GM20431 (cell line): Measurements from ENCODE around the gene LARGE1.
"Not testable (repeated sequence)": the region's sequence is repeated elsewhere in the genome, so short reads cannot be mapped to it uniquely, and the experiment has no call there.

Source experiments
- in situ Hi-C: fragments of 300-500 bp; cut with MseI, MboI; formaldehyde crosslinking; loops from one replicate; pipeline ENCODE4 v1.15.0; 2020; ENCODE audit warnings: low sequenced_read_pairs; ENCODE audit not compliant: unreplicated experiment

The LARGE1 gene

DNA sequence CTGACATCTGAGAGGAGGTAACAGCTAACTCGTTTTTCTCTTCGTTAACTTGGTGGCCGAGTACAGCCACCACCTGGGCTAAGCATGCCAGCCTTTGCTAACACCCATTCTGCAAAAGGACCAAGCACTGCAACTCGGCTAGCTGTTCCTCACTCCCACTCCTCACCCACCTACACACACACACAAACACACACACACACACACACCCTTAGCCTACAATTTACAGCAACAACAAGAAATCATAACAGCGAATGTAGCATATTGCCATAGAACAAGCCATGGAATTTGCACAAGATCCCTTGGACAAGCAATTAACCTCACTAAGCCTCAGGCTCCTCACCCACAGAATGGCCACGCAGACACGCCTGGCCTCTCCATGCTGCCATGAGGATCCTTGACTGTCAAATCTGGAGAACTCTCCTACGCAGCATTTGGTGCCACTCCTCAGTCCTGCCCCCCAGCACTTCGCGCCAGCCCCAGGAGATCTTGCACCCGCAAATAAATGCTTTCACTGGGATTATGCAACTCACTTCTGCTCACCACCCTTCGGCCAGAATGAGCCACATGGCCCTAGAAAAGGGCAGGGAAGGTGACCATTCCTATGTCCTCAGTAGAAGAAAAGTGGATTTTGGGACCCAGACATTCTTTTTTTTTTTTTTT lies 58.9 kb downstream of the LARGE1 start:
- in situ Hi-C loops: no loop called here

DNA sequence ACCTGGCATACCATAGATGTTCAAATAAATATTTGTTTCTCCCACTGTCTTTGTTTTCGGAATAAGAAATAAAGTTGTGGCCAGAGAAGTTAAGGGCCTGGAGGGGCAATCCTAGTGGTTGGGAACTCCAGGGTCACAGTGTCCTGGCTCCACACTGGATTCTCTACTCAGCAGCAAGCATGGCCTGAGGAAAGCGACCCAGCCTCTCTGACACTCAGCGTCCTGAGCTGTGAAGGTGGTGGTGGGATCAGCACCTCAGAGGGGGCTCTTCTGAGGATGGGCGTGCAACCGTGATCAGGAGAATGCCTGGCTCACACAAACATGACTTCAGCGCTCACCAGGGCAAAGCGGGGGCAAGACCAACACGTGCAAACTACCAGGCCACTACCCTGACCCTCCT lies 59.9 kb downstream of the LARGE1 start:
- in situ Hi-C loops: no loop called here

DNA sequence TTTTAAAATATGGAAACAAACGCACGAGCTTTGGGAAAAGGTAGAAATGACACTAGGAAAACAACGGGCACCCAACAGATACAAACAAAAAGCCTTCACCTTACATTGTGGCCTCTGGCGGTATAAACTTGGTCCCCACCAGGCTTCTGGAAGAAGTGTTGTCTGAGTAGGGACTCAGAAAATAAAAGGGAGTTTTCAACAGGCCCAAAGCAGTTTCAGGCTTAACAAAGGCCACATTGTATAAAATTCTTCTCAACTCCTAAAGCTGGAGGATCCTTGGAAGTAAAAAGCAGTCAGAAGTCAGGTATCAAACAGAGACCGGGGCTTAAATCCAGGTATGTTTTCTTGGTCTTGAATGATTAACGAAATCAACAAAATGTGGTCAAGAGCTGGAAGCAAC lies 61.0 kb downstream of the LARGE1 start:
- in situ Hi-C loops: no loop called here

DNA sequence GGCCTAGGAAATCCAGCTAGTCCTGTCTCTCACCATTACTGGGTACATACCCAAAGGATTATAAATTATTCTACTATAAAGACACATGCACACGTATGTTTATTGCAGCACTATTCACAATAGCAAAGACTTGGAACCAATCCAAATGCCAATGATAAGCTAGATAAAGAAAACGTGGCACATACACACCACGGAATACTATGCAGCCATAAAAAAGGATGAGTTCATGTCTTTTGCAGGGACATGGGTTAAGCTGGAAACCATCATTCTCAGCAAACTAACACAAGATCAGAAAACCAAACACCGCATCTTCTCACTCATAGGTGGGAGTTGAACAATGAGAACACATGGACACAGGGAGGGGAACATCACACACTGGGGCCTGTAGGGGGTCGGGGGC lies 61.6 kb downstream of the LARGE1 start:
- in situ Hi-C loops: not testable (repeated sequence)

DNA sequence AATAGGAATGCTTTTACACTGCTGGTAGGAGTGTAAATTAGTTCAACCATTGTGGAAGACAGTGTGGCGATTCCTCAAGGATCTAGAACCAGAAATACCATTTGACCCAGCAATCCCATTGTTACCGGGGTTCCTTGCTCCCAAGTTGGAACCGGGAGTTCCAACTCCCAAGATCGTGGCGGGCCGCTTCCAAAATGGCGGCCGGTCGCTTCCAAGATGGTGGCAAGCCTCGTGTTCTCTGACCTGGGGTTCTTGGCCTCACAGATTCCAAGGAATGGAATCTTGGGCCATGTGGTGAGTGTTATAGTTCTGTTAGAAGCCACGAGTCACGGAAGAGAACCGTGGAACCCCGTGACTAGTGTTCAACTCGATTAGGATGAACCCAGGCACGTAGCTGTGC lies 62.5 kb downstream of the LARGE1 start:
- in situ Hi-C loops: not testable (repeated sequence)

DNA sequence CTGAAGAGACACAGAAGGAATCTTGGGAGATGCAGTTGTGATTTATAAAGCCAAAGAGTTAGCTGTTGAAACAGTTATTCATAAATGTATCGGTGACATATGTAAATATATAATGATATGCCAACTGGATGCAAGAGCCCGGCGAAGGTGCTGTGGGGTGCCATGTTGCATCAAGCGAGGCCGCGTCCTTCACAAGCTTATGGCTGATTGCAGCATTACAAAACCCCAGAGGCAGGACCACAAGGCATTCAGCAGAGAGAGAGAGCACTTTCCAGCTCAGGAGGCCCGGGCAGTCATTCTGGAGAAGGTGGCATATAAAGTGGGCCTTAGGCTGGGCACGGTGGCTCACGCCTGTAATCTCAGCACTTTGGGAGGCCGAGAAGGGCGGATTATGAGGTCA lies 65.6 kb downstream of the LARGE1 start:
- in situ Hi-C loops: no loop called here

DNA sequence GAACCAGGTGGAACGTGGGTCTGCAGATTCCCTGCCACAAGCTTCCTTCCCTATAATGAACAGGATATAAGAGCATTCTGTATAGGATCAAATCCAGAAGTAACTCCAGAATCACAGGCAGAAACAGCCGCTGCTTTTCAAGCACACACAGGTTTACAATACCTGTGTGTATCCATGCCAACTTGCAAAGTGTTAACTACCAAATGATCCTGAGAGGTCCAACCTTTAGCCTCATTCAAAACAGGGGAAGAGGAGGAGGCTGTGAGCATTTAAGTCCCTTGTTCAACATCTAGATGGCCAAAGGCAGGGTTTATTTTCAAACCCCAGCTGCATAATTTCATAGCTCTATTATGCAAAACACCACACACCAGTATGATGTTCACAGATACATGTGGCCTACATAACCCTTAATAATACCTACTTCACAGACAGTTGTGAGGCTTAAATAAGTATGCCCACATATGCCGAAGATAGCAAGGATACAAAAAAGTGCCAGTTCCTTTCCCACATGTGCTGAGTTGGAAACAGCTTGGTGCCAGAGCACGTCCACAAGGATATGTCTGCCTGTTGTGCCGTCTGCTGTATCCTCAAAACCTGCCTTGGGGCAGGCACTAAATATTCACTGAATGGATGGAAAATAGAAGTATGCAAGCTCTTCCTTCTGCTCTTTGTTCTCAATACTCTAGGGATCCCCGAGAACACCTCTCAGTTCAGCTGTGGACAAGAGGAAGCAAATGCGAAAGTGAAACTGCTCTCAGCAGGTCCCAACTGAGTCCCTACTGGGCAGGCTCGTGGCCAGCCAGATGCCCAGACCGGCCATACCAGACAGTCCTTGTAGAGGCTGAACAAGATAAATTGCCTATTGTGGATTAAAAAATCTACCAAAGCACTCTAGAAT lies 66.8 kb downstream of the LARGE1 start:
- in situ Hi-C loops: no loop called here

DNA sequence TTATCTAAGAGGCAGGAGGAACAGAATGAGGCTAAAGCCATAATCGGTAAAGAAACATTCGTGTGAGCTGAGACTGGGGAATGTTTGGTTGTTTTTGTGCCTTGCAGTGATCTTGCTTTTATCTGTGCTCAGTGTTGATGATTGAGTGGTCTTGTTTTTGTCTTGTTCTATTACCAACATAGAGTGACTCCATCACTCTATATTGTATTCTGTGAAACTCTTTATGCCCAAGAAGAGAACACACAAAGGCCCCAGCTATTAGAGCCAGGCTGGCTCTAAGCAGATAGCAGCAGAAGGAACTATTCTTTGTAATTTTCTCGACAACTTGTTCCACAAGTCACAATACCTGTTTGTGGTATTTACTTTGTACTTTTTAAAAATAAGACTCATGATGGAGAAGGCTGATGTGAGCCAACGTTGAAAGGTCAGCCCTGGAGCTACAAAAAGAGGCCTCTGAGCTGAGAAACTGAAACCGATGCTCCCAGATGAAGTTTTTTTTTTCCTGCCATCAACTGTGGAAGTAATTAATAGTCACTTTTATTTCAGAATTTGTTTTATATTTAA lies 68.4 kb downstream of the LARGE1 start:
- in situ Hi-C loops: no loop called here

DNA sequence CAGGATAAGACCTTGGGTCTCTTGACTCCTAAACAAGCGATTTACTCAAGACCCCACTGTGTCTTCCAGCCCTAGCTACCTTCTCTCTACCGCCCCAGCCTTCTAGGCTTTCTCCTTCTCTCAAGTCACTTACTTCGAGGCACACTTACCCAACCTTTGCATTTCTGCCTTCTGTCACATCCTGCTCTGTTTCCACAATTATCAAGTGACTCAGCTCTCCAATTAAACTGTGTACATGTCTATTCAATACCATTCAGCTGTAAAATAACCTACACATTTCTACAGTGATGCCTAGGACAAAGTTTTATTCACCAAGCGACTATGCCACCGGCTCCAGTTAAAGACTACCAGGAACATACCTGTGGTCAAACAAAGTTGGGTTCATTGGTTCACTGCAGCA lies 69.0 kb downstream of the LARGE1 start:
- in situ Hi-C loops: no loop called here

DNA sequence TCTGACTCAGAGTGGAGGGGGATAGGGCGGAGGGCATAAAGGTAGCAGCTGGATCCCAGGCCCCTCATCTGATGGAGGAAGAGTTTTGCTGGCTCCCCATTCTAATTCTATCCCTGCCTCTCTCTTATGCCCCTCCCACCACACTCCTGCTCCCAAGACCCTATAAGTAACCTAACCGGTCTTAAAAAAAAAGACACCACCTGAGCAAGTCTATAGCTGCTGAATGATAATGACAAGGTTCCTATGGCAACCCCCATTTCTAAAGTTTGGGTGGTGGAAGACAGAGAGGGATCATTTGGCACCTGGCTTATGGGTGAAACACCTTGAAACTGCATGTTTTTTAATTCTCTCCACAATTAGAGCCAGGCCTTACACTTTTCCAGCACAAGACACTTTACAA lies 69.6 kb downstream of the LARGE1 start:
- in situ Hi-C loops: no loop called here

DNA sequence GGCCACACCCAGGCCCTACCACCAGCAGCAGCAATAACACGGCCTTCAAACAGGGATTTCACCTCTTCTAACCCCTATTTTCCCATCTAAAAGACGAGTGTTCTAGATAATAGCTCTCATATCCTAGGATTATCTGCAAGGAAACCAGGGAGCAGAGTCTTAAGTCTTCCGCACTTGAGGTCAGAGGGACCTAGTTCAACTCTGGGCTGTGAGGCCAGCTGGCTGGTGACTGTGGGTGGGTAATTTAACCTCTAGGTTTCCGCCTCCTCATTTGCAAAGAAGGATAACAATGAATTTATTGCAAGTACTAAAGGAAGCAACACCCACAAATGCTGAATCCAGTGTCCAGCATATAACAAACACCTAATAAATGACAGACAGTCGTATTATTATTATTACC lies 70.1 kb downstream of the LARGE1 start:
- in situ Hi-C loops: no loop called here

DNA sequence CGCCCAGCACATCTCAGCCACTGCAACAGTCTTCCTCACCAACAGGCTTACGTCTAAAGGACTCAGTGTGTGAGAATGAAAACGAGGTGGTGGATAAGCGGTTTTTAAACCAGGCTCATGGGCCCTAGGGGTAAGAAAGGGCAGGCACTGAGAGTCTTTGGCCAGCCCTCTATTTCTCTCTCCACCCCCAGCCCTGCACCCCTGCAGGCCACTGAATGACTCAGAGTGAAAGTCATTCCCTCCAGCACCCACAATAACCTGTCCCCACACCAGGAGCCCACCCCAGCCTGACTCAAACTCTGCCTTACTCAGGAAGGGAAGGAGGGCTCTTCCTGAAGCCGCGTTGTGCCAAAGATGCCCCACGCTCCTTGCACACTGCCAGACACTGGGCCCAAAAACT lies 72.0 kb downstream of the LARGE1 start:
- in situ Hi-C loops: no loop called here

DNA sequence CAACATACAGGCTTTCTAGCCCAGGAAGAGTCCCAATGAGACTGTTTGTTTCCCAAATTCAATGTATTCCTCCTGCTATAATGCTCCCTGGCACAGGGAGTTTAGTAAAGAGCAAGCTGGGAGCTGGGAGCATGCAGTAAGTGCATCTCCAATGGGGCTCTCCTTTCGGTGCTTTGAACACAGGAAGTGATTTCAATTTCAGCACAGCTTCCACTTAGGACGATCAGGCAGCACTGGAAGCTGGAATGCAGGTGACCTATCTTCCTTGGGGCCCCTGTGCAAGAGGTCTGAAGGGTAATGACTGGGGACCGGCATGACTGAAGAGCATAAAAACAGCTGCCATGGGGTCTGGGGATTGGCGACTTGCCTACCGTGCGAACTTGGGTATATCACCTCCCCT lies 76.0 kb downstream of the LARGE1 start:
- in situ Hi-C loops: no loop called here

DNA sequence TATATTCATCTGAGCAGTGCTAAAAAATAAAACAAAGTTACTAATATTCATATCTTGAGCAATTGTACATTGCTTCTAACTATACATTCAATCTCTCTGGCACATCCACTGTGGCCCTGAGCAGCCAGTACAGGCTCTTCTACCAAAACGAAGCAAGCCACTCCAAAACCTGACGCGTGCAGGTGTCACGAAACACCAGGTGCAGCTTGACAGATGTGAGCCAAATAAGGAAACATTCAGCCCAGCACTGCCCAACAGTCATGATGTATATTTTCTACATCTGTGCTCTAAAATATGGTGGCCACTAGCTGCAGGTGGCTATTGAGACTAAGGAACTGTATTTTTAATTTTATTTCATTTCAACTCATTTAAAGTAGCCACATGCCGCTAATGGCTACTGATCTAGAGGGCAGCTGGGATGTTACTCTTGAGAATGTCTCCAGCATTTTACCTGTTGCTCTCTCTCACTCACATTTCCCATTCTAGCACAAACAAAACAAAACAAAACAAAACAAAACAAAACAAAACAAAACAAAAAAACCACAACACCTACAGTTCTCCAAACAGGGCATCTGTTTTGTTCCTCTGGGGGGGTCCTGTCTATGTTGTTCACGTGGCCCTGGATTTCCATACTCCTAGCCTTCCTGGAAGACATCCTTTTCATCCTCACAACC lies 77.7 kb downstream of the LARGE1 start:
- in situ Hi-C loops: no loop called here

DNA sequence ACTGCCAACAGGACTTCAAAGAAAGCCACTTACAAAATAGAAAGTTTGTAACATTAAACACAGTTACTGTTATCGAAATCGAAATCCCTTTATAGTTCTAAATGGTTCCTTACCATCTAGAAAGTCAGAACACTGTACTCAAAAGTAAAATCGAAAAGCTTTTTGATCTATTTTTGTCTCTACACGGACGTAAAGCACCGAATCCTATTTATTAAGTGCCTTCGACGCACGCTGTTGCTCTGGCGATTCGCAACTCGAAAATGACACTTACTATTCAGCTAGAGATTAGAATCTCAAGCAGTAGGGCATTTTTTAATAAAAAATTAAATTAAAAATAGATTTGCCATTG lies 78.3 kb downstream of the LARGE1 start:
- in situ Hi-C loops: no loop called here

DNA sequence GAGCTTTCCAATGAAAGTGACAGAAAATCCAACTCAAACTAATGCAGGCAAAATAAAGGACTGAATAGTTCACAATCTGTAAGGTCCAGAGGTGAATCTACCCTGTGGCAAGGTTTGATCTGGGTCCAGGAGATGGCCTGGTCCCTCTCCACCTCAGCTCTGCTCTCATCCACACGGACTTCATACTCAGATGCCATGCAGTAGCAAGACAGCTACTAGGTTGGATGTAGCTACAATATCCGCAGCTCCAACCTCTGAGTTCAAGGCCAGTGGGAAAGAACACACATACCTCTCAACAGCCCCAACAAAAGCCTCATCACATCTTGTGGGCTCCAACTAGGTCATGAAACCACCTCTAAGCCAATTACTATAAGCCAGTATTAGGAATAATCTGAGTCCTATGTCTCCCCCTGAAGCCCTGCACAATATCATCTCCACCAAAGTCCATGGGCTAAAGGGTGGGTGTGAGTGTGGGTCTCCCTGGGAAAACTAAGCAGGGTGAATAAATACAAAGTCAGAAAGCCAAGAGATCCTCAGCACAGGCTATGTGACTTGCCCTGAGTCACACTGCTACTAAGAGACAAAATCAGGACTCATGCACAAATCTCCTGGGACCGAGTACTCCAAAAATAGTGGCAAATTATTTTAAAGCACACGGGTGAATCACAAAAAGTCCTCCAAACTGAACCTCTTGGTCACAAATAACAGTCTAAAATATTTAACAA lies 78.8 kb downstream of the LARGE1 start:
- in situ Hi-C loops: no loop called here

DNA sequence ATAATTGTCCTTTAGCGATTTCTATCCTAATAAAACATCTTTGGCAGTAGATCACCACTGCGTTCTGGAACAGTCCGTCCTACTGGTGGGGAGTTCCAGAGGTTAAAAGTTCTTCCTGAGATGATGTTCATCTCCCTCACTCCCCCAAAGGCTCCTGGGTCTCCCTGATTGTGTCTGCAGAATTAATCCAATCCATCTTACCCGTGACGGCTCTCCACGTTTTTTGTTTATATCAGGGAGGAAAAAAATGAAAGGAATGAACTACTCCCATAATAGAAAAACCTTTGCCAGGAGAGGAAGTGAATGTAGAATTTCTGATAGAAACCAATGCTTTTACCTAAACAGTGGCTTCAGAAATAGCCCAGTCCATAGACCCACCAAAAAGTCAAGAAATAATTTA lies 81.6 kb downstream of the LARGE1 start:
- in situ Hi-C loops: no loop called here

DNA sequence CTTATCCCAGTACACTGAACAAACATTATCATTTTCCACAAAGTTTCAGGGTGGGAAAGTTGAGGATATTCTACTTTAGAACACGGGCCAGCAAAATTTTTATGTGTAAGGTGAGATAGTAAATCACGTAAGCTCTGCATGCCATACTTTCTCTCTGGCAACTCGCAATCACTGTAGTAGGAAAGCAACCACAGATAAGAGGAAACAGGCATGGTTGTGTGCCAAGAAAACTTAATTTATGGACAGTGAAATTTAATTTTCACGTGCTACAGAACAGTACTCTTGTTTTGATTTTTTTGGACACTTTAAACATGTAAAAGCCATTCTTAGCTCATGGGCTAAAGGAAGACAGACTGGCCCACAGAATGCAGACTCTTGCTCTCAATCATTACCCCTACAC lies 82.5 kb downstream of the LARGE1 start:
- in situ Hi-C loops: no loop called here

DNA sequence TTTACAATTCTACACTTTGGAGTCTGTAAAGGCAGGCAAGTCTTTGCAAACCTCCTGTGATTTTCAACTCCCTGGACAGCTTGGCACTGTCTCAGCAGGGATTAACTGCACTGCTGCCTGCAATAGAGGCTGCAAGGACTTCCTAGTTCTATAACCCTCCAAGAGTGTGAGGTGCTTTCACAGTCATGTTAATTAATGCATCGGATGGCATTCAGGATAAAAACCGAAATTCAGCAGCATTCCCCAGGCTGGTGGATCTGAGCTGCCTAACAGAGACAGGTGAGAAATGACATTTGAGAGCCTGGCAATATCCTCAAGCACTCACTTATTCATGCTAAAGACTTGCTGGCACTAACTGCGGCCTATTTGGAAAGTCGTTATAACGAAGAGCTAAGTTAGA lies 85.0 kb downstream of the LARGE1 start:
- in situ Hi-C loops: no loop called here

DNA sequence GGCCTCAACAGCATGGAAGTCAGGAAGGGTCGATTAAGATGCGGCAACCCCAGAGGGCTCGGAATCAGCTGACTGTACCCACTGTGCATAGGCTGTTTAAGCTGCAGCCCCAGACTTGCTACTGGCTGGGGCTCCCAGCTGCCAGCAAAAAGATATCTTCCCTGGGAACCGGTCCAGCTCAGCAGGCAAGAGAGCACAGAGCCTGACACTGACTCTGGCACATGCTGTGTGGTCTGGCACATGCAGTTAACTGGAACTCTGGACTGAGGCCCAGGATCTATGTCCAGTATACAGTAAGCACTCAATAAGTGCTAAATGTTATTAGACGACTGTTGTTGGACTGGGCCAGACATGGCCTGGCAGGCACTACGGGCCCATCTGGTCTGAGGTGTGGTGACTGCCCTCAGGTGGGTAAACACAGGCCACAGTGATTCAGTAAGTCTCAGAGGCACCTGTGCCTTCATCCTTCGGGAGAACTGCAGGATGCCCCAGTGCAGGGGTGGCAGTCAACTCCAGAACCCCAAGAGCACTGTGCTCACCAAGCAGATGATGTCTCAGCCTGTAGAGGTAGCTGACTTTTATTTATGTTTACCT lies 87.6 kb downstream of the LARGE1 start:
- in situ Hi-C loops: no loop called here
